GM12865 (cell line): ENCODE measurements around the gene UBE3B.

Experiments used
- DNase-seq: peaks from one replicate; pipeline ENCODE4 v3.0.0; 2010; ENCODE audit warnings: low read depth
- H3K4me3 ChIP-seq: 2 replicates; pipeline ENCODE4 v1.5.1; 2011; ENCODE audit warnings: mild to moderate bottlenecking, low read depth, low read length, control low read depth
- TF ChIP-seq, protein P1 (sequence below): IDR thresholded peaks from 2 replicates; pipeline ENCODE4 v1.5.1; 2011; ENCODE audit warnings: low read length, control low read depth, low read depth, inconsistent platforms; ENCODE audit not compliant: insufficient read depth; ENCODE audit errors: missing control alignments

The UBE3B gene

DNA sequence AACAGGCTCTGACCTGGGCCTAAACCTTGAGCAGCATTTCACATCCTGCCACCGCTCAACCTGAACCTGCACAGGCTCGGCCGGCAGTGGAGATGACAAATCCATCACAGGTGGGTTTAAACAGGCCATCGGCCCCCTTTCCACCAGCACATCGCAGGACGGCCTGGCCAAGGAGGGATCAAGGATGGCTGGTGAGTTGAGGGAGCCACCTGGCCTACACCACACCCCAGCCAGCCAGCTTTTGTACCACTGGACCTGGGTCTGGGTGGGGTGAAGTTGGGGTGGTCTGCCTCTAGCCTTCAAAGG lies 81.7 kb downstream of the UBE3B start:
- no peak overlapping the region for H3K4me3 ChIP-seq
- DNase-seq: no peak
- TF ChIP-seq, protein P1, sequence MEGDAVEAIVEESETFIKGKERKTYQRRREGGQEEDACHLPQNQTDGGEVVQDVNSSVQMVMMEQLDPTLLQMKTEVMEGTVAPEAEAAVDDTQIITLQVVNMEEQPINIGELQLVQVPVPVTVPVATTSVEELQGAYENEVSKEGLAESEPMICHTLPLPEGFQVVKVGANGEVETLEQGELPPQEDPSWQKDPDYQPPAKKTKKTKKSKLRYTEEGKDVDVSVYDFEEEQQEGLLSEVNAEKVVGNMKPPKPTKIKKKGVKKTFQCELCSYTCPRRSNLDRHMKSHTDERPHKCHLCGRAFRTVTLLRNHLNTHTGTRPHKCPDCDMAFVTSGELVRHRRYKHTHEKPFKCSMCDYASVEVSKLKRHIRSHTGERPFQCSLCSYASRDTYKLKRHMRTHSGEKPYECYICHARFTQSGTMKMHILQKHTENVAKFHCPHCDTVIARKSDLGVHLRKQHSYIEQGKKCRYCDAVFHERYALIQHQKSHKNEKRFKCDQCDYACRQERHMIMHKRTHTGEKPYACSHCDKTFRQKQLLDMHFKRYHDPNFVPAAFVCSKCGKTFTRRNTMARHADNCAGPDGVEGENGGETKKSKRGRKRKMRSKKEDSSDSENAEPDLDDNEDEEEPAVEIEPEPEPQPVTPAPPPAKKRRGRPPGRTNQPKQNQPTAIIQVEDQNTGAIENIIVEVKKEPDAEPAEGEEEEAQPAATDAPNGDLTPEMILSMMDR: no peak

DNA sequence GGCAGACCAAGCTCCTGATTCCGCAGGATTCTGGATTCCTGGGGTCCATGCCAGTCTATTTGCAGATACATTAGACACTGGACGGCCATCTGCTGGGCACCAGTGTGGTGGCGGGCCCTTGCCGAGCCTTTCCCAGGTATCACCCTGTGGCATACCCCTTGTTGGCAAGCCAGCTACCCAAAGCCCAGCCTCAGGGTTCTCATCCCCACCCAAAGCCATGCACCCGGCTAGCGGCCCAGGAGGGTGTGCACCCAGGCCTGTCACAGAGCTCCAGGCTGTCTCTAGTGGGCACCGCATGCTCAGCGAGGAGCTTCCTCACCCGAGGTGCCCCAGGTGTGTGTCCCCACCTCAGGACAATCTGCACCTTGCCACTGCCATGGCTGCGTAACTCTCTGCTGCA lies 82.2 kb downstream of the UBE3B start:
- no peak for DNase-seq
- TF ChIP-seq, protein P1: no peak
- no peak overlapping the region for H3K4me3 ChIP-seq

DNA sequence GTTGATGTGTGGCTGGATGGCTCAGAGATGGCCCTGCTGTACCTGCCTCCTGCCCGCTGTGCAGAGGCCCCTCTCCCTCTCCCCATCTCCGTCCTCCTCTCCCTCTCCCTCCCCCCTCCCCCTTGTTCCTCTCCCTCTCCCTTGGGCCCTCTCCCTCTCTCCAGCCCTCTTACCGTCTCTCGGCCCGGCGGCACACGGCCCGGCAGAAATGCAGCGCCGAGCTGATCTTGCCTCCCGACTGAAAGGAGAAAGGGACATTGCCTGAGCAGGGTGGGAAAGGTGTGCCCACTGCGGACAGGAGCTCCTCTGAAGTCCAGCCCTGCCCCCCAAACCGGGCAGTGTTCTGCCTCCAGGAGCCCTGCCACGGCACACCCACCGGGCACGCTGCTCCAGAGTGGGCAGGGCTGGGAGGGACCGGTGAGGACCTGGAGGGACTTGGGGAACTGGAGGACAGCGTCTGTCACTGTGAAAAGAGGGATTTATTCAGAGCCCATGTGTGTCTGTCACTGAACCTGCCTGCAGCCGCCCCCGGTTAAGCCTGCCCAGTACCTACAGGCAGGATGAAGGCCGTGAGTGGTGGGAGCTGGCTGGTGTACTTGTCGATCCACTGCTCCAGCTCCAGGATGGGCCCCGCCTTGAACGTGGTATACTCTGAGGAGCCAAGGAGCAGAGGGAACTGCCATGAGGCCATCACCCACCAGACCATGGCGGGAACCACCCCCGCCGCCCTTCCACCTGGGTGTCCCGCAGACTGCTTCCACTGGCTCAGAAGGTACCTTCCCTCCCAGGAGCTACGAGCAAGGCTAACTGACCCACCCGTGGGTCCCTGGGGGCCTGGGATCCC lies 83.7 kb downstream of the UBE3B start:
- no peak for DNase-seq
- TF ChIP-seq, protein P1: no peak
- H3K4me3 ChIP-seq: no peak overlapping the region

DNA sequence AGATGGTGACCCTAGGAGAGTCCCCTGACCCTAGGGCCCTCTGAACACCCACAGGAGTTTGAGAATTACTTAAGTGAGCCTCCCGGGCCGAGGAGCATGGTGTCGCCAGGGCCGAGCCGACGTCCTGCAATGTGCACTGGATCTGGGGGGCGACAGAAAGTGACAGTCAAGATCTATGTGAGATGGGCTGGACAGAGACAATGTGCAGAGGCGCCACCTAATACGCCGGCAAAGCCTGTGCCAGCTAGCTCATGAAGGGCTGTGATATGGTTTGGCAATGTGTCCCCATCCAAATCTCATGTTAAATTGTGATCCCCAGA lies 84.2 kb downstream of the UBE3B start:
- no peak for DNase-seq
- H3K4me3 ChIP-seq: no peak overlapping the region

DNA sequence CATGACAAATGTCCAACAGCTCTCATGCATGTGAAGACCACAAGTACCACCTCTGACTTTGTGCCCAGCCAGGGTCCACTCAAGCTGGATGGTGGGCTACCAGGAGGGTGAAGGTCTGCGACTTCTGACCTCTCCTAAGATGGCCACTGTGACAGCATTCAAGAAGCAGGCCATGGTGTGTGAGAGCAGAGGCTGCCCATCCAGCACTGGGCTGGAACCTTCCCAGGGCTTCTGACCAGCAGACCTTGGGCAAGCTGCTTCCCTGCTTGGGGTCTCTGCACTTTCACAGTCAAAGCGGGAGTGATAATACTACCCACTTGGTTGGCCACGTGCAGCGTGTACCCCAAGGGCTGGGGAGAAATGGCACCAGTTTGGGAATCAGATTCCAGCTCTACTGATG lies 85.4 kb downstream of the UBE3B start:
- H3K4me3 ChIP-seq: no peak overlapping the region
- TF ChIP-seq, protein P1: no peak
- no peak for DNase-seq

More for the DNA sequence above, 84.2 kb downstream of the UBE3B start:
- TF ChIP-seq, protein P1: no peak

DNA sequence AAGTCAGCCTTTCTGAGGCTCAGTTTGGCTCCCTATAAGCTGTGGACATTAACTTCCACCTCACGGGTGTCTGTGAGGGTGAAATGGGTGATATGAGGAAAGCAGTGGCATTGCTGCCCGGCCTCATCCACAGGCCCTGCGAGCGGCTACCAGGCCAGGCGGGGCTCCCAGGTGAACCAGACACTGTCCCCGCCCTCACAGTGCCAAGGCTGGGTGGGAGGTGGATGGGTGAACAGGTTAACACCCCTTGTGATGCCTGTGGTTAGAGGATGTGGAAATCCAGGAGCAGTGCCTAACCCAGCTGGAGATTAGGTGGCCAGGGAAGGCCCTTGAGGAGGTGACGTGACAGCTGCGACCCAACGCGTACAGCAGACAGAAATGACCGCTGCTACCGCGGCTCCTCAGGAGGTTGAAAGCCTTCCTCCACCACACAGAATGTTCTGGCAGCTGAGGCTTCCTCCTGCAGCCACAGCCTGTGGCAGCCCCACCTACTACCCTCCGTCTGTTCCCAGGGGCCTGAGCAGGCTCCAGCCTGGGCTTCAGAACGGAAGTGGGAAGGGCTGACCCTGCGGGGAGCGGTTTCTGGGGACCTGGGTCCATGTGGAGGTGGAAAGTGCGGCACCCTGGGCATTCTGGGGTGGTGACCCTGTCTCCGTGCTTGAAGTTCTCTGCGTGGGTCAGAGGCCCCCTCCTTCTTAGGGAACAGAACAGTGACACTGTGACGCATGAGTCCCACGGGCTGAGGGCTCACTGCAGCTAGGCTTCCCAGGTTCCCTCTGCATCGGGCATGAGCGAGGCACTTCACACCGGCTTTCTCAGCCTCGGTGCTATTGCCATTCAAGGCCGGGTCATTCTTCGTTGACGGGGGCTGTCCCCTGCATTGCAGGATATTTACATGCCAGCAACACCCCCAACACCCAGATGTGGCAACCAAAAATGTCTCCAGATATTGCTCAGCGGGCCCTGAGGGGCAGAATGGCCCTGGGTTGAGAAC lies 86.2 kb downstream of the UBE3B start:
- no peak overlapping the region for H3K4me3 ChIP-seq
- DNase-seq: no peak
- TF ChIP-seq, protein P1: no peak

DNA sequence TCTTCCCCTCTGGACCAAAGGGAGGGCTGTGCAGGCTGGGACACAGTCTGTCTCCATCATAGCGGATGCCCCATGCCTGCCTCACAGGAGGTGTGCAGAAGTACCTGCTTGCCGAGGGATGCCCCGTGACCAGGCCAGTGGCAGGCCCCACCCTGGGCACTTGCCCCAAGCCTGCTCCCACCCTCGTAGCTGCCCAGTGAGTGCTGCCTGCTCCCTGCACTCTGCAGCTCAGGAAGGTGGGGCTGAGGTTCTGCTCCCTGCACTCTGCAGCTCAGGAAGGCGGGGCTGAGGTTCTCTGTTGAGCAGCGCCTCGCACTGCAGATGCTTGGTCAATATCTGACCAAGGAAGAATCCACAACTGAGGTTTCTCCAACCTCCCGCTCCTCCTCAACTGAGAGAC lies 89.0 kb downstream of the UBE3B start:
- TF ChIP-seq, protein P1: no peak
- no peak overlapping the region for H3K4me3 ChIP-seq
- DNase-seq: no peak
